ENCODE measurements around the gene ATP1B3.
"Not testable (repeated sequence)": the region's sequence is repeated elsewhere in the genome, so short reads cannot be mapped to it uniquely, and the experiment has no call there.

- not testable (repeated sequence) for TF ChIP-seq EZH2 (IDR thresholded peaks at IDR 0.05); POLR2AphosphoS5 (IDR thresholded peaks at IDR 0.05; ENCODE audit: borderline replicate concordance, low read depth, low read length)
Measured at GRCh38 chr3:141888548-141888947, 12.1 kb downstream of the ATP1B3 start.
